ENCODE results near the gene BTG1. TPM values are rescaled to one million over a fixed set of nuclear protein-coding genes. Genes with fewer than 3 reads are reported as not detected.

The BTG1 gene
- total RNA-seq, 4 donors from 2014 or later = 28.3 to 111 (median 78.1) TPM

DNA sequence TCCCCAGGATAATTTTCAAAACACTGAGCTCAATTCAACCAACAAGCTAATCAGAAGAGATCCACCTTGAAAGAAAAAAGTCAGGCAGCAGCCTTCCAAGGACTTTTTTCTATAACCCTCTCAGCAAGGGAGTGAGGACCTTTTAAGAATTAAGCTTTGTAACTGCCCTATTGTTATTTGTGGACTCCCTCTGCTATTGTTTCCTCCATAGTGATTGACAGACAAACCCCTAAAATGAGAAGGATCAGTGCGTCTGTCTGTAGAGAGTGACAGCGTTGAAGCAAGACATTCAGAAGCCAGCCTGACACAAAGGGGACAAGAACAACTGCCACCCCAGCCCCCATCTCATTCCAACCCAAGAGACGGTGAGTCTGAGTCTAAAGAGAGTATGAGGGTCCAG is 30.3 kb upstream of the BTG1 start:
- H3K36me3 ChIP-seq = no peaks in the 10 kb centered on the region
- intact Hi-C loops (cut with DNase I; ENCODE audit: low total_unique reads) = no loop called here
- no peaks in the 10 kb centered on the region for H3K4me1 ChIP-seq
- H3K27ac ChIP-seq = no peak overlapping the region
- no peaks in the 10 kb centered on the region for H3K9me3 ChIP-seq
- no peaks in the 10 kb centered on the region for H3K27me3 ChIP-seq
- 96% methylated on average over 3 of the region's 3 CpGs for WGBS, 2 donors (ENCODE audit: low coverage in 1 of 2)
- no peak for TF ChIP-seq EP300 (IDR thresholded peaks at IDR 0.05; ENCODE audit: low read depth)
- no peak for TF ChIP-seq POLR2A (IDR thresholded peaks at IDR 0.05)
- TF ChIP-seq, protein P1, sequence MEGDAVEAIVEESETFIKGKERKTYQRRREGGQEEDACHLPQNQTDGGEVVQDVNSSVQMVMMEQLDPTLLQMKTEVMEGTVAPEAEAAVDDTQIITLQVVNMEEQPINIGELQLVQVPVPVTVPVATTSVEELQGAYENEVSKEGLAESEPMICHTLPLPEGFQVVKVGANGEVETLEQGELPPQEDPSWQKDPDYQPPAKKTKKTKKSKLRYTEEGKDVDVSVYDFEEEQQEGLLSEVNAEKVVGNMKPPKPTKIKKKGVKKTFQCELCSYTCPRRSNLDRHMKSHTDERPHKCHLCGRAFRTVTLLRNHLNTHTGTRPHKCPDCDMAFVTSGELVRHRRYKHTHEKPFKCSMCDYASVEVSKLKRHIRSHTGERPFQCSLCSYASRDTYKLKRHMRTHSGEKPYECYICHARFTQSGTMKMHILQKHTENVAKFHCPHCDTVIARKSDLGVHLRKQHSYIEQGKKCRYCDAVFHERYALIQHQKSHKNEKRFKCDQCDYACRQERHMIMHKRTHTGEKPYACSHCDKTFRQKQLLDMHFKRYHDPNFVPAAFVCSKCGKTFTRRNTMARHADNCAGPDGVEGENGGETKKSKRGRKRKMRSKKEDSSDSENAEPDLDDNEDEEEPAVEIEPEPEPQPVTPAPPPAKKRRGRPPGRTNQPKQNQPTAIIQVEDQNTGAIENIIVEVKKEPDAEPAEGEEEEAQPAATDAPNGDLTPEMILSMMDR (IDR thresholded peaks at IDR 0.05) = no peak
- TF ChIP-seq POLR2AphosphoS5 (IDR thresholded peaks at IDR 0.05) = no peak
- H3K4me3 ChIP-seq = no peak overlapping the region
- no peak for DNase-seq
- in situ Hi-C loops (cut with MboI; ENCODE audit: low pct_ligation_motif_present in 1 of 4, low pct_unique_long_range_greater_than_20kb in 1 of 4, low sequenced_read_pairs in 3 of 4) = no loop called here

DNA sequence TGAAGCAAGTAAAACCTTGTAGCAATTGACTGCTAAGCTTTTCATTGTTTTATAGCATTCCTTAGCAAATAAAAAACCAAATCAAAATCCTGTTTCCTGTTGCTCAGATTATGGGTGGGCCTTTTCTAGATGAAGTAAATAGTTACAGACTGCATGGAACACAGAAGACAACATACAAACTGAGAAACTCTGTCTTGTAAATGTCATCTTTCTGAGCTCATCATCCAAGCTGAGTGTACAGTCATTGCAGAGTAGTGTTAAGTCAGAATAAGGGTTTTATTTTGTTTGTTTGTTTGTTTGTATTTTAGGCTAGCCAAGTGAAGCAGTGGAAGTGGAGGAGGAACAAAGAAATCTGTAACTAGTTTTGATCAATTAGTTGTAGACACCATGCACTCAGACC is 24.4 kb upstream of the BTG1 start:
- no peaks in the 10 kb centered on the region for H3K27me3 ChIP-seq
- intact Hi-C loops (cut with DNase I; ENCODE audit: low total_unique reads) = no loop called here
- TF ChIP-seq, protein P1 (IDR thresholded peaks at IDR 0.05) = no peak
- TF ChIP-seq EP300 (IDR thresholded peaks at IDR 0.05; ENCODE audit: low read depth) = no peak
- no peak for TF ChIP-seq POLR2A (IDR thresholded peaks at IDR 0.05)
- TF ChIP-seq POLR2AphosphoS5 (IDR thresholded peaks at IDR 0.05) = no peak
- no peak overlapping the region for H3K4me3 ChIP-seq
- H3K36me3 ChIP-seq = no peaks in the 10 kb centered on the region
- no peak overlapping the region for H3K27ac ChIP-seq
- DNase-seq = no peak
- in situ Hi-C loops (cut with MboI; ENCODE audit: low pct_ligation_motif_present in 1 of 4, low pct_unique_long_range_greater_than_20kb in 1 of 4, low sequenced_read_pairs in 3 of 4) = no loop called here
- peaks cover 0 to 6% (median 2%) of the 10 kb centered on the region in 4 donors for H3K4me1 ChIP-seq
- H3K9me3 ChIP-seq = no peaks in the 10 kb centered on the region

DNA sequence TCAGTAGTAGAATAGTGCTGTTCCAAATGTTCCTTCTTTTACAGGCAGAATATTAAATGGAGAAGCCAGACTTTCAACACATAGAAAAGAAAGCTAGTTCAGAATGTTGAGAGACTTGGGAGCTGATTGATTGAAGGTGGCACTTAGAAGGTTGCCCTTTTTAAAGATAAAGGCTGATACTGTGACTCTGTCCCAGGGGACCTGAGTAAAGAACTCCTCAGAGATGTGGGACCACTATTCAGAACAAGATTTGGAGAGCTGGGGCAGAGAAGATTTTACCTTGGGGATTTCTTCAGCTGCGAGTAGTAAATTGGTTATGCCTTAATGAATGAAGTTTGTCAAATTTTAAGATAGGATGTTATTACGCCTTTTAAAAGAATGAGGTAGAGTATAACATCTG is 21.4 kb upstream of the BTG1 start:
- peaks cover 0 to 6% (median 2%) of the 10 kb centered on the region in 4 donors for H3K4me1 ChIP-seq
- DNase-seq = no peak
- H3K9me3 ChIP-seq = no peaks in the 10 kb centered on the region
- H3K4me3 ChIP-seq = no peak overlapping the region
- no peak overlapping the region for H3K27ac ChIP-seq
- H3K27me3 ChIP-seq = no peaks in the 10 kb centered on the region
- H3K36me3 ChIP-seq = no peaks in the 10 kb centered on the region
- in situ Hi-C loops (cut with MboI; ENCODE audit: low pct_ligation_motif_present in 1 of 4, low pct_unique_long_range_greater_than_20kb in 1 of 4, low sequenced_read_pairs in 3 of 4) = no loop called here
- intact Hi-C loops (cut with DNase I; ENCODE audit: low total_unique reads) = no loop called here
- 96 to 100% methylated on average over 2 of the region's 2 CpGs for WGBS, 2 donors (ENCODE audit: low coverage in 1 of 2)
- TF ChIP-seq EP300 (IDR thresholded peaks at IDR 0.05; ENCODE audit: low read depth) (no peak), POLR2A (IDR thresholded peaks at IDR 0.05) (no peak), POLR2AphosphoS5 (IDR thresholded peaks at IDR 0.05) (no peak)
- TF ChIP-seq, protein P1 (IDR thresholded peaks at IDR 0.05) = no peak

DNA sequence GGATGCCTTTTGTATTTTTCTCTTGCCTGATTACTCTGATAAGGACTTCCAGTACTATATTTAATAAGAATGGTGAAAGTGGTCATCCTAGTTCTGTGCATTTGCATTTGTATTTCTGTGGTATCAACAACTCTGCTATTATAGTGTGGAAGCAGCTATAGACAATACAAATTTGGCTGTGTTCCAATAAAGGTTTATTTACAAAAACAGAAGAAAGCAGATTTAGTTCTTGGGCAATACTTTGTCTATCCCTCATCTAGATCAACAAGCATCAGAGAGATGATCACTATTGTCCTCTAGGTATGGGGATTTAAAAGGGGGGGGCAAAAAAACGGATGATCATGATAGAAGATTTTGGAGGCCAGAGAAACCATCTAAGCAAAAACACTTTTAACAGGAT is 19.1 kb upstream of the BTG1 start:
- H3K9me3 ChIP-seq = no peaks in the 10 kb centered on the region
- 78 to 85% methylated on average over 1 of the region's 1 CpG for WGBS, 2 donors (ENCODE audit: low coverage in 1 of 2)
- H3K27ac ChIP-seq = no peak overlapping the region
- TF ChIP-seq EP300 (IDR thresholded peaks at IDR 0.05; ENCODE audit: low read depth) = no peak
- no peak for TF ChIP-seq POLR2A (IDR thresholded peaks at IDR 0.05)
- no peak for TF ChIP-seq POLR2AphosphoS5 (IDR thresholded peaks at IDR 0.05)
- TF ChIP-seq, protein P1 (IDR thresholded peaks at IDR 0.05) = no peak
- H3K4me3 ChIP-seq = no peak overlapping the region
- DNase-seq = no peak
- peaks cover 0 to 3% (median 1%) of the 10 kb centered on the region in 4 donors for H3K4me1 ChIP-seq
- in situ Hi-C loops (cut with MboI; ENCODE audit: low pct_ligation_motif_present in 1 of 4, low pct_unique_long_range_greater_than_20kb in 1 of 4, low sequenced_read_pairs in 3 of 4) = no loop called here
- no peaks in the 10 kb centered on the region for H3K27me3 ChIP-seq
- intact Hi-C loops (cut with DNase I; ENCODE audit: low total_unique reads) = no loop called here
- H3K36me3 ChIP-seq = no peaks in the 10 kb centered on the region

Measured in transverse colon (tissue), 4 donors.